KOPT-K1 (cell line): Measurements from ENCODE around the gene SLC7A7.
"Not testable (repeated sequence)": the region's sequence is repeated elsewhere in the genome, so short reads cannot be mapped to it uniquely, and the experiment has no call there.

Experiments
- H3K27ac ChIP-seq: fragments of 200-600 bp; sonication (generic); 2 replicates; pipeline ENCODE4 v1.5.1; 2016; ENCODE audit warnings: antibody characterized with exemption, mild to moderate bottlenecking, low read depth, low read length; ENCODE audit not compliant: poor library complexity, severe bottlenecking
- H3K36me3 ChIP-seq: fragments of 200-600 bp; sonication (generic); 2 replicates; pipeline ENCODE4 v1.5.1; 2017; ENCODE audit warnings: antibody characterized with exemption, mild to moderate bottlenecking, low read length, moderate library complexity; ENCODE audit not compliant: insufficient read depth
- H3K9me3 ChIP-seq: fragments of 200-600 bp; sonication (generic); 2 replicates; pipeline ENCODE4 v1.5.1; 2017; ENCODE audit warnings: antibody characterized with exemption, low read length, mild to moderate bottlenecking; ENCODE audit not compliant: insufficient read depth, poor library complexity, severe bottlenecking

Gene SLC7A7

DNA sequence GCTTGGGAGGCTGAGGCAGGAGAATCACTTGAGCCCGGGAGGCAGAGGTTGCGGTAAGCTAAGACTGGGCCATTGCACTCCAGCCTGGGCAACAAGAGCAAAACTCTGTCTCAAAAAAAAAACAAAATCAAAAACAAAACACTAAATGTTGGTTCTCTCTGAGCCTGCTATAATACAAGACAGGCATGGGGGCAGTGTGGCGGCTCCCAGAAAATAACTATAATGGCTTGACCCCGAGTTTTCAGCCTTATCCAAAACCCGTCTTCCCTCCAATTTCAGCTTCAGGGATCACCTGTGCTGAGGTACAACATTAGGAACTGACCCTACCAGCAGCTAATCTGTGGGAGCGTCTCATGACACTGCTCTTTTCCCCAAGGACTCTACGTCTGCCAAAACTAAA lies 862 bp downstream of the SLC7A7 start:
- H3K27ac ChIP-seq, result no peak overlapping the region
- H3K9me3 ChIP-seq, result no peaks in the 10 kb centered on the region
- H3K36me3 ChIP-seq, result no peaks in the 10 kb centered on the region

DNA sequence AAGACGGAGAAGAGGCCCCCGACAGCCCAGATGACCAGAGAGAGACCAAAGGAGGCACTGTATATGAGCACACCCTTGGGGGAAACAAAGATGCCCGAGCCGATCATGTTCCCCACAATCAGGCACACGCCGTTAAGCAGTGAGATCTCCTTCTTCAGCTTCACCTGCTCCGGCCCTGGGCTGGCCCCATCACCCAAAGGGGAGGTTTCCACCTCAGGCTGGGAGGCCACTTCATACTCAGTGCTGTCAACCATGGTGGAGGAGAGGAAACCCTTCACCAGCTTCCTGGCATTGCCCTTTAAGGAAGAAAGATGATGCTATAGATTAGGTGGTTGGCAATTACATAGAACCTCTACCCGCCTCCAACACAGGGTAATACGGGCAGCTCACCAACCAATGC lies 2.1 kb downstream of the SLC7A7 start:
- Histone ChIP-seq H3K9me3 (no peaks in the 10 kb centered on the region), H3K27ac (no peak overlapping the region), H3K36me3 (no peaks in the 10 kb centered on the region)

DNA sequence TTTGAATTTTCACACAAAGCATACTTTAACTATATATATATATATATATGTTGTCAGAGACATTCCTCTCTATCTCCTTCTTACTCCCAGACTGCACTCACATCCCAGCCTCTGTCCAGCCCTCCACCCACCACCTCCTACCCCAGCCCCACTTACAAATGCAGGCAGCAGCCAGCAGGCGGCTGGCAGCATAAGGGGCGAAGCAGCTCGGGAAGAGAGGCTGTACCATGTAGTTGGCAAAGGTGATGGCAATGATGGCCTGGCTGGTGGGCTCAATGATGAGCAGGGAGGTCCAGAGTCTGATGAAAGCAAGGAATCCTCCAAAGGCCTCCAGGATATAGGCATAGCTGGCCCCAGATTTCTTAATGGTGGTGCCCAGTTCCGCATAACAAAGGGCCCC lies 2.5 kb downstream of the SLC7A7 start:
- Histone ChIP-seq H3K27ac (no peak overlapping the region), H3K9me3 (no peaks in the 10 kb centered on the region), H3K36me3 (no peaks in the 10 kb centered on the region)

DNA sequence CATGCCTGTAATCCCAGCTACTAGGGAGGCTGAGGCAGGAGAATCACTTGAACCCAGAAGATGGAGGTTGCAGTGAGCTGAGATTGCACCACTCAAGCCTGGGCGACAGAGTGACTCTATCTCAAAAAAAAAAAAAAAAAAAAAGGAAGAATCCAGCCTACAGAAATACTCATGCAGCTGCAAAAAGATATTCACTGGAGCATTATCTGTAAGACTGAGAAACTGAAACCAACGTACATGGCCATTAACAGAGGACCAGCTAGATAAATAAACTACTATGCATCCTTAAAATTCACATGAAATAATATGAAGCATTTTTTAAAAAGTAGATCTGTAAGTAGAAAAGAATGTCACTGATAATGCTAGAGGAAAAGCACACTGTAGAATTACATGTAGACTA lies 3.5 kb downstream of the SLC7A7 start:
- H3K27ac ChIP-seq, result no peak overlapping the region
- no peaks in the 10 kb centered on the region for H3K36me3 ChIP-seq
- H3K9me3 ChIP-seq, result no peaks in the 10 kb centered on the region

DNA sequence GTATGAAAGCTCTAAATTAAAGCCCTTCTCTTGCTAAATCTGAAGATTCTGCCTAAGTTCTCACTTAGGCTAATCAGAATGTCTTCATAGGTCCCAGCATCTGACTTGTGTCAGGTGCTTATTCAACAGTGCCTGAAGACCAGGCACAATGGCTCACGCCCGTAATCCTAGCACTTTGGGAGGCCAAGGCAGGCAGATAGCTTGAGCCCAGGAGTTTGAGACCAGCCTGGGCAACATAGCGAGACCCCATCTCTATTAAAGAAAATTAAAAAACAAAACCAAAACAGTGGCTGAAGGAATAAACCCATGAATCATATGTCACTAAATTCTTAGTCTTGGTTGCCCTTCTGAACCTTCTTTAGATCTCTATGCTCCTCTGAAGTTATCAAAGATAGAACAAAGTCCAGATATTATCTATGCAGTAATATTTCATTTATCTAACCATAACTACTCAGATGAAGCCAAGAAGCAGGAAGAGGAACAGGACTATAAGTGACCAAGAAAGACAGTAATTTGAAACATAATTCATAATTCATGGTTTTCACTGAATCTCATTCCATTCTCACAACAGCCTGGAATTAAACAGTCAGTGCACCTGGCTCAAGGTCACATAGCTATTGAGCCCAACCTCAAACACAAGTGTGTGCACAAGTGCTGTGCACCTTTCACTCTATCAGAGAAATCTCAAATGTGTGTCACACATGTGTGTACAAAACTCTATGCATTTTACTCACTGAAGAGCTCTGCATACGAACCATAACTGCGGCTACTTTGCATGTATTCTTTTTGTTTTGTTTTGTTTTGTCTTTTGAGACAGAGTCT lies 6.6 kb downstream of the SLC7A7 start:
- H3K36me3 ChIP-seq, result no peaks in the 10 kb centered on the region
- H3K27ac ChIP-seq, result no peak overlapping the region
- no peaks in the 10 kb centered on the region for H3K9me3 ChIP-seq

DNA sequence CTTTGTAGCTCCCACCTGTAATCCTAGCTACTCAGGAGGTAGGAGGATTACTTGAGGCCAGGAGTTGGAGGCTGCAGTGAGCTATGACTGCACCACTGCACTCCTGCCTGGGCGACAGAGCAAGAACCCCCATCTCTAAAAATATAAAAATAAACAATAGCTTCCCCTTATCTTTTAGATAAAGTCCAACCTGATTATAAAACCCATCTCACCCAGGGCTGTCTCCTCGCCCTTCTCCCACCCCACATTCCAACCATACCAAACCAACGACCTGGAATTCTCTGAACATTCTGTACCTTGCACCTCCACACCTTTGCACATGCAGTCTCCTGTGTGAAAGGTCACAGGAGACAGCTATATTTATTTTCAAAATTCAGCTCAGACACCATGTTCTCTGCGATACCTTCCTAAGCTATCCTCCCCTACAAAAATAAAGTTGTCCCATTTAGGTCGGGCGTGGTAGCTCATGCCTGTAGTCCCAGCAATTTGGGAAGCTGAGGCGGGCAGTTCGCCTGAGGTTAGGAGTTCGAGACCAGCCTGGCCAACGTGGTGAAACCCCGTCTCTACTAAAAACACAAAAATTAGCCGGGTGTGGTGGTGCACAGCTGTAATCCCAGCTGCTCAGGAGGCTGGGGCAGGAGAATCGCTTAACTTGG lies 7.7 kb downstream of the SLC7A7 start:
- Histone ChIP-seq H3K27ac (no peak overlapping the region), H3K36me3 (no peaks in the 10 kb centered on the region), H3K9me3 (no peaks in the 10 kb centered on the region)

DNA sequence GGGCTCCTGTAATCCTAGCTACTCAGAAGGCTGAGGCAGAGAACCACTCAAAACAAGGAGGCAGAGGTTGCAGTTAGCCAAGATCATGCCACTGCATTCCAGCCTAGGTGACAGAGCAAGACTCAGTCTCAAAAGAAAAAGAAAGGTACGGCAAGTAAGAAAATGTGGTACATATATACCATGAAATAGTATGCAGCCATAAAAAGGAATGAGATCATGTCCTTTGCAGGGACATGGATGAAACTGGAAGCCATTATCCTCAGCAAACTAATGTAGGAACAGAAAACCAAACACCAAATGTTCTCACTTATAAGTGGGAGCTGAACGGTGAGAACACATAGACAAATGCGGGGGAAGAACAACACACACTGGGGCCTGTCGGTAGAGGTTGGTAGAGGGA lies 10.0 kb downstream of the SLC7A7 start:
- H3K27ac ChIP-seq, H3K36me3 ChIP-seq, H3K9me3 ChIP-seq: not testable (repeated sequence)

DNA sequence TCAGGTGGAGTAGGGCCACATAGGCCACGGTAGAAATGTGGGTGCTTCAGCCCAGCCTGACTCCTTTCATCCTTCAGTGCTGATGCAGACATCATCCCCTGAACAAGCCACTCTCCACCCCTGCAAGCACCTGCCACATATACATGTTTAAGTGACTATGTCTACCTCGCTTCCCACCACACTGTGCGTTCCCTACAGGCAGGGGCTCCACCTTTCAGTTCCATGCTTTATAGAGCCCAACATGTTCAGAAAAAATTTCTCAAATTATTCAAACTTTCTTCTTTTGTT lies 11.6 kb downstream of the SLC7A7 start:
- no peaks in the 10 kb centered on the region for H3K36me3 ChIP-seq
- no peaks in the 10 kb centered on the region for H3K9me3 ChIP-seq
- no peak overlapping the region for H3K27ac ChIP-seq

DNA sequence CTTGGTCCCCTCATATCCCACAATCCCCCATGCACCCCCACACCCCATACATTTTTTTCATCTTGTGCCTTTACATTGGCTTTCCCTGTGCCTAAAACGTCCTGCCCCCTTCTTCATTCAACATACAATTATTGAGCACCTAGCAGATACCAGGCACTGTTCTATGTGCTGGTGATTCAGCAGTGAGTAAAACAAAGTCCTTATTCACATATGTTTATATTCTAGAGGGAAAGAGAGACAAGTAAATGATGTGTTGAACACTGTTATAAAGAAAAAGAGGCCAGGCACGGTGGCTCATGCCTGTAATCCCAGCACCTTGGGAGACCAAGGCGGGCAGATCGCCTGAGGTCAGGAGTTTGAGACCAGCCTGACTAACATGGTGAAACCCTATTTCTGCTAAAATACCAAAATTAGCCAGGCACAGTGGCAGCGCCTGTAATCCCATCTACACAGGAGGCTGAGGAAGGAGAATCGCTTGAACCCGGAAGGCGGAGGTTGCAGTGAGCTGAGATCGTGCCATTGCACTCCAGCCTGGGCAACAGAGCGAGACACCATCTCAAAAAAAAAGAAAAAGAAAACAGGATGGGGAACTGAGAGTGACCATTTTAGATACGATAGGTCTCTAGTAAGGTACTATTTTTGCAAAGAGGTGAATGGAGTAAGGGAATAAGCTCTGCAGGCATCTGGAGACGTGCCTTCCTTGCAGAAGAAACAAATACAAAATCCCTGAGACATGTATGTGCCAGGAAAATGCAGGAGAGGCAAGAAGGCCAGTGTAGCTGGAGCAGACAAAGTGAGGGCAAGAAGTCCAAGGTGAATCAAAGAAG lies 12.2 kb downstream of the SLC7A7 start:
- Histone ChIP-seq H3K36me3 (no peaks in the 10 kb centered on the region), H3K9me3 (no peaks in the 10 kb centered on the region), H3K27ac (no peak overlapping the region)

DNA sequence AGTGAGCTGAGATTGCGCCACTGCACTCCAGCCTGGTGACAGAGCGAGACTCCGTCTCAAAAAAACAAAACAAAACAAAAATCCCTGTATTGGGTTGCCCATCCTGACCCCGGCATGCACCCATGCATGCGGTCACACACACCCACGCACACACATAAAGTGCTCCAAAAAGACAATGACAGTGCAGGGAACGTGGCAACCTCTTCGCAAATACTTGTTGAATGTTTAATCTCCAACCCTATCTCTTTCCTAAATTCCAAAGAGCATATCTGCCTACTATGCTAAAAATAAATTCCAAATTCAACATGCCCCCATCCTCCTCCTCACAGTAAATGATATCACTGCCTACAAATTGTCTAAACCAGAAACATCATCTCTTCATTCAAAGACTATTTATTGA lies 13.5 kb downstream of the SLC7A7 start:
- H3K9me3 ChIP-seq, result no peaks in the 10 kb centered on the region
- H3K36me3 ChIP-seq, result no peaks in the 10 kb centered on the region
- no peak overlapping the region for H3K27ac ChIP-seq

DNA sequence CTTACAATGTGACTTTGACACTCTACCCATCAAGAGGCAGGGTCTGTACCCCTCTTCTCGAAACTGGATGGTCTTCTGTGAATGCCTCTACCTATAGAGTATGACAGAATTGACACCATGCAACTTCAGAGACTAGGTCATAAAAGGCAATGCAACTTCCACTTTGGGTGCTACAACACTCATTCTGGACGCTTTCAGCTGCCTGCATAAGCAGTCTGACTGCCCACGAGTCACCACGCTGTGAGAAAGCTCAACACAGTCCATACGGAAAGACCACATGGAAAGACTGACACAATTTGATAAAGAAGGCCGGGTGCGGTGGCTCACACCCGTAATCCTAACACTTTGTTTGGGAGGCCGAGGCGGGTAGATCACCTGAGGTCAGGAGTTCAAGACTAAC lies 14.9 kb downstream of the SLC7A7 start:
- Histone ChIP-seq H3K9me3 (peaks cover 7% of the 10 kb centered on the region), H3K27ac (no peak overlapping the region), H3K36me3 (no peaks in the 10 kb centered on the region)

DNA sequence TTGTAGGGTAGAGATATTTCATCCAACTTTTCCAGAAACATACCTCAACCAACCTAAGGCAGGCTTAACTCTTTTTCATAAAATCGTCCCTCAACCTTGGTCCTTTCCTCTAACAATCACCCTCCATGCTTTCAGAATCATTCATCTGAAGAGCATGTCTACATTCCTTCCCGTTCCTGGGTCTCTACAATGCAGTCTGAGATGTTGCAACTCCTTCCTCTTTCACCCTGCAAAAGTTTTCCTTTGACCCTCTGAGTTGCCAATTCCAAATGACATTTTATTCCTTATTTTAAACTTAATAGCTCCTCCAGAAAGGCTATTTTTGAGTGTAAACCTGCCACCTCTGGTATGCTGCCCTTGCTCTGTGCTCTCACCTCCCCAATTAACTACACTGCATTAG lies 16.7 kb downstream of the SLC7A7 start:
- Histone ChIP-seq H3K9me3 (peaks cover 7% of the 10 kb centered on the region), H3K36me3 (no peaks in the 10 kb centered on the region)

DNA sequence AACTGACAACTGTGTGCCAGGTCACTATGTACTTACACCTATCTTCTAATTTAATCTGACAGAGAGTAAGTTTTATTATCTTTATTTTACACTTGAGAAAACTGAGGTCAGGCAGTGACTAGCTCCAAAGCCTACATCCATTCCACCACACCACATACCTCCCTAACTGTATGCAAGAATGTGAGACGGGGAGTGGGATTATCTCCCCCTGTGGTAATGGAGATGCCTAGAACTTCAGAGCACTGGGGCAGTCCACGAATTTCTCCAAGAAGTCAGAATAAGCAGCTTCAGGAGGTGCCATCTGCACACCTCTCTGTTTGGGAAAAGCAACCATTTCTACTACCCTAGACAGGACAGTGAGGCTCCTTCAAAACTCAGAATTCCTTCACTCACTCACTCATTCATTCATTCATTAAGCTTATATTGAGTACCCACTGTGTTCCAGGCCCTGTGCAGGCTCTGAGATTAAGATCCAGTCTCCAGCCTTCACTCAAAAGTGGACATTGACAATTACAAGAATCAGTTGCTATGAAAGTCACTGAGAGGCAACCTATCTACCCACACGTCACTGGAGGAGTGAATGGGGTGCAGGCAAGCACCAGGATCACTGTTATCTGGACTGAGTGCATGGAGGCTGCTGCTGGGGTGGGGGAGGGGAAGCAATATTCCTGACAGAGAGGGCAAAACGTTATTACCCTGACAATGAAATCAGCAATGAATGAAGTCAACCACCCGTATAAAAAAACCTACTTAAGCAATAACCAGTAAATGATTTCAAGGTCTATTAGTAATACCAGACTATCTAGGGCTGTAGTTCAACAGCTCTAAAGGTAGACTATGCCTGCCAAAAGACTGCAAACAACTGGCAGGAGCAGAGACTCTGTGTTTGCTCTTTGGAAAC lies 18.0 kb downstream of the SLC7A7 start:
- H3K9me3 ChIP-seq, result peaks cover 7% of the 10 kb centered on the region
- no peaks in the 10 kb centered on the region for H3K36me3 ChIP-seq
- H3K27ac ChIP-seq, result no peak overlapping the region

More for the DNA sequence above, 16.7 kb downstream of the SLC7A7 start:
- H3K27ac ChIP-seq, result no peak overlapping the region

DNA sequence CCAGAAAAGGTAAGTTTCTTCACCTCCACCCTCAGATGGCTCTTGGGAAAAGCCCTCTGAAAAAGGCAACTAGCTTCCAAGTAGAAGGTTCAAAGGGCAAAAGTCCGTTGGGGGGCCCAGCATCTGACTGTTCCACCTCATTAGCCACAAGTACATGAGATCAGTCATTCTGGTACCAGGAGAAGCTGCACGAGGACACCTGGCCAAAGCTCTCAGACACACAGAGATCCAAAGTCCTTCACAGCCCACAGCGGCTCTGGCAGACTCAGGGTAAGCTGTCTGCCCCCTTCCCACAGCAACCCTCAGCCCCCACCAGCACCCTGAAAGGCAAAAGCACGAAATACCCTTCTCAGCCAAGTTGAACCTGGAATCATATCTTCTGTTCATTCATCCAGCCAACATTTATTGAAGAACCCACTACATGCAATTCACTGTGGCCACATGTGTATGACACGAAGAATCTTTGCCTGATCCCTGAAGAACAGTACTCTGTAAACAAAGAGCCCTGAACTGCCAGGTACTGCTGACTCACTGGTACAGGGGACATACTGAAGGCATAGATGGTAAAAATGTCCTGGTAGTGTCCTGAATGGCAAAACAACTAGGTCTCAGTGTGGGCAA lies 19.0 kb downstream of the SLC7A7 start:
- Histone ChIP-seq H3K9me3 (peaks cover 7% of the 10 kb centered on the region), H3K36me3 (no peaks in the 10 kb centered on the region), H3K27ac (no peak overlapping the region)
